Caco-2 (cell line): Measurements from ENCODE around the gene RAB3GAP2. TPM values are rescaled to one million over a fixed set of nuclear protein-coding genes. Genes with fewer than 3 reads are reported as not detected.

Source experiments
- microRNA-seq: library from miRNA; unstranded; fragments of <30 nt; microRNA quantifications from one replicate; pipeline ENCODE4 v1.2.0, GENCODE V29; 2022
- total RNA-seq: library from RNA; stranded (reverse); gene quantifications from 2 replicates; pipeline ENCODE4 v1.2.3, GENCODE V29; 2022

The RAB3GAP2 gene
- total RNA-seq, 1 experiment from 2014 or later, result 41.1 TPM

Small RNA genes lying within 50 kb of the gene (microRNA-seq; reads per million reads assigned to microRNA genes)
- gene MIR194-1 (245 reads per million, percentile 78 among the genes with 10 or more reads in this experiment), gene MIR215 (362 reads per million, percentile 80 among the genes with 10 or more reads in this experiment), gene MIR664A (35.1 reads per million, percentile 62 among the genes with 10 or more reads in this experiment)

Other genes starting within 250 kb of the RAB3GAP2 start
- gene EPRS1, start 225.9 kb downstream of the RAB3GAP2 start, total RNA-seq, result 199 and 215 TPM in 2 replicates
- 25.0 and 29.4 TPM in 2 replicates for gene BPNT1, start 182.7 kb downstream of the RAB3GAP2 start, total RNA-seq
- gene IARS2, start 178.3 kb downstream of the RAB3GAP2 start, total RNA-seq, result 123 and 136 TPM in 2 replicates